ENCODE results near the gene LRRC25. TPM values are rescaled to one million over a fixed set of nuclear protein-coding genes. Genes with fewer than 3 reads are reported as not detected.
"Not testable (repeated sequence)": the region's sequence is repeated elsewhere in the genome, so short reads cannot be mapped to it uniquely, and the experiment has no call there.

LRRC25 gene
- total RNA-seq, 2 donors from 2014 or later: not detected

DNA sequence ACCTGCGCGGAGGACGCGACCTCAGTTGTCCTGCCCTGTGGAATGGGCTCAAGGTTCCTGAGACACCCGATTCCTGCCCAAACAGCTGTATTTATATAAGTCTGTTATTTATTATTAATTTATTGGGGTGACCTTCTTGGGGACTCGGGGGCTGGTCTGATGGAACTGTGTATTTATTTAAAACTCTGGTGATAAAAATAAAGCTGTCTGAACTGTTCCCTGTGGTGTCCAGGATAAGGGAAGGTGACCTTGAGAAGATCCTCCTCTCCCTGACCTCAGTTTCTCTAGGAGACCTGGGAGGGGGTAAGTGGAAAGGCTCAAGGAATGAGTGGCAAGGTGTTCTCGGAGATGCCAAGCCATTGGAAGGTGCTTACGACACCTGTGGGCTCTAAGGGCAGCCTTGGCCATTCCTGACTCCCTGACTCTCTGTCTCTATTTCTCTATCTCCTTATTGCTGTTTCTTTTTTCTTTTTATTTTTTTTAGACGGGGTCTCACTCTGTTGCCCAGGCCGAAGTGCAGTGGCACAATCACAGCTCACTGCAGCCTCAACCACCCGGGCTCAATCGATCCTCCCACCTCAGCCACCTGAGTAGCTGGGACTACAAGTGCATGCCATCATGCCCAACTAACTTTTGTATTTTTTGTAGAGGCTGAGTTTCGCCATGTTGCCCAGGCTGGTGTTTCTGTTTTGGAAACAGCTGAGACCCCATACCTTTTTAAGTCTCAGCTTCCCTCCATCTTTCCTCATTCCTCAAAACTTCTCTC, 8.3 kb downstream of the LRRC25 start:
- no peaks in the 10 kb centered on the region for H3K4me1 Mint-ChIP-seq
- no peaks in the 10 kb centered on the region for H3K9me3 Mint-ChIP-seq
- no peaks in the 10 kb centered on the region for H3K36me3 Mint-ChIP-seq (ENCODE audit: low read depth)
- no peak overlapping the region for H3K27ac Mint-ChIP-seq
- peaks cover 17% of the 10 kb centered on the region for H3K27me3 Mint-ChIP-seq
- peak overlapping the region; percentile 73 for H3K4me3 Mint-ChIP-seq
- no peak for ATAC-seq (replicated peaks)

DNA sequence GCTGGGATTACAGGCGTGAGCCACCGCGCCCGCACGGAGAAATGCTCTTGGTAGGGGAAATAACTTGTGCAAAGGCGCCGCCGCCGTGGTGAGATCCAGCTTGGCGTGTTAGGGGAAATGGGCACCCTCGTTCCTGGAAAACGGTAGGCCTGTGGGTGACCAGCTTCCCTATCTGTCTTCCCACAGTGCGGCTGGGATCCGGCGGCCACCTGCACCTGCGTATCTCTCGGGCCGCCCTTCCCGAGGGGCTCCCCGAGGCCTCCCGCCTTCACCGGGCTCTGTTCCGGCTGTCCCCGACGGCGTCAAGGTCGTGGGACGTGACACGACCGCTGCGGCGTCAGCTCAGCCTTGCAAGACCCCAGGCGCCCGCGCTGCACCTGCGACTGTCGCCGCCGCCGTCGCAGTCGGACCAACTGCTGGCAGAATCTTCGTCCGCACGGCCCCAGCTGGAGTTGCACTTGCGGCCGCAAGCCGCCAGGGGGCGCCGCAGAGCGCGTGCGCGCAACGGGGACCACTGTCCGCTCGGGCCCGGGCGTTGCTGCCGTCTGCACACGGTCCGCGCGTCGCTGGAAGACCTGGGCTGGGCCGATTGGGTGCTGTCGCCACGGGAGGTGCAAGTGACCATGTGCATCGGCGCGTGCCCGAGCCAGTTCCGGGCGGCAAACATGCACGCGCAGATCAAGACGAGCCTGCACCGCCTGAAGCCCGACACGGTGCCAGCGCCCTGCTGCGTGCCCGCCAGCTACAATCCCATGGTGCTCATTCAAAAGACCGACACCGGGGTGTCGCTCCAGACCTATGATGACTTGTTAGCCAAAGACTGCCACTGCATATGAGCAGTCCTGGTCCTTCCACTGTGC, 9.1 kb downstream of the LRRC25 start:
- H3K9me3 Mint-ChIP-seq: no peaks in the 10 kb centered on the region
- peak overlapping the region; percentile 73 for H3K4me3 Mint-ChIP-seq
- ATAC-seq (replicated peaks): peak; percentile 93
- no peak overlapping the region for H3K27ac Mint-ChIP-seq
- H3K36me3 Mint-ChIP-seq (ENCODE audit: low read depth): no peaks in the 10 kb centered on the region
- H3K4me1 Mint-ChIP-seq: no peaks in the 10 kb centered on the region
- H3K27me3 Mint-ChIP-seq: peaks cover 14% of the 10 kb centered on the region

DNA sequence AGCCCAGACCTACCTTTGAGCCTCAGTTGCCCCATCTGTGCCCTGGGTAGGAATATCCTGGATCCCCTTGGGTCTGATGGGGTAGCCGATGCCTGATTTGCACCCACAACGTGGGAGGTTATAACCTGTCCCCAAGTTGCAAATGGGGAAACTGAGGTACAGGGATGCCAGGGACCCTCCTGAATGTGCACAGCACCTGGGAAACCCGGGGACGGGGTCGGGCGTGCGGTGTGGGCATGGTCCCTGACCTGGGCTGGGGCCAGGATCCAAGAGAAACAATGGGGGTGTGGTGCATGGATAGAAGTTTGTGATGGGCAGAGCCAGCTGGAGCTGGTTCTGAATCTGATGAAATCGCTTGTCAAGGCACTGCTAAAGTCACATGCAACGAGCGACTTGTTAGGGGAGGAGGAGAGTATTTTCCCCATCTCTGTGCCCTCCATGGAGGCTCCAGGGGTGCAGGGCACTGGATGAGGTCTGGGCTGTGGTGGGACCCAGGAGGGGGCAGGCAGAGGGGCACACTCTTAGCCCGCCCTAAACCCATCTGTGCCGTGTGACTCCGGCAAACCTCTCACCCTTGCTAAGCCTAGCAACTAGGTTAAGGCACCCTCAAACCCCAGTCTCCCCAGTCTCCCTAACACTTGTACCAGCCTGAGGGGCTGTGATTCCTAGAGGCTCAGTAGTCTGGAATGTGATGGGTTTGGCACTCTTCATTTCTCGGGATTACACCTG, 10.7 kb downstream of the LRRC25 start:
- peaks cover 14% of the 10 kb centered on the region for H3K27me3 Mint-ChIP-seq
- no peak for ATAC-seq (replicated peaks)

DNA sequence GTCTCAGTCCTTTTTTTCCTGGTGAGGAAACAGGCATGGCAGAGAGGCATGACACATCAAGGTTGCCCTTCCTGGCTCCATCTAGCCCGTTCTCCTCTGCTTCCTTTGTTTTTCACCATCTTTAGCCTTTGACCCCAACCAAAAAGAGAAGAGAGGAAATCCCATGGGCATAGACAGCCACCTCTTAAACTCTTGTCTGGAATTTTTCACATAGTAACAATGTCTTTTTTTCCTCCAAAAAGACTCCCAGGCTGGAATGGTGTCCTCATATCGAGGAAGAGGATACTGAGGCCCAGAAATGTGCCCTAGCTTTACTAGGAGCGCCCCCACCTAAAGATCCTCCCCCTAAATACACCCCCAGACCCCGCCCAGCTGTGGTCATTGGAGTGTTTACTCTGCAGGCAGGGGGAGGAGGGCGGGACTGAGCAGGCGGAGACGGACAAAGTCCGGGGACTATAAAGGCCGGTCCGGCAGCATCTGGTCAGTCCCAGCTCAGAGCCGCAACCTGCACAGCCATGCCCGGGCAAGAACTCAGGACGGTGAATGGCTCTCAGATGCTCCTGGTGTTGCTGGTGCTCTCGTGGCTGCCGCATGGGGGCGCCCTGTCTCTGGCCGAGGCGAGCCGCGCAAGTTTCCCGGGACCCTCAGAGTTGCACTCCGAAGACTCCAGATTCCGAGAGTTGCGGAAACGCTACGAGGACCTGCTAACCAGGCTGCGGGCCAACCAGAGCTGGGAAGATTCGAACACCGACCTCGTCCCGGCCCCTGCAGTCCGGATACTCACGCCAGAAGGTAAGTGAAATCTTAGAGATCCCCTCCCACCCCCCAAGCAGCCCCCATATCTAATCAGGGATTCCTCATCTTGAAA, 11.5 kb downstream of the LRRC25 start, which contains the start of gene GDF15:
TSS of gene GDF15 (plus strand) at position 484 of the 868 bp plus-strand sequence. CDS start at position 516, 32 bp downstream.
- no peak within 1 kb of the TSS for H3K4me3 Mint-ChIP-seq
- no peak for ATAC-seq (replicated peaks)
- no peaks in the 10 kb centered on the region for H3K4me1 Mint-ChIP-seq
- no peaks in the 10 kb centered on the region for H3K9me3 Mint-ChIP-seq
- H3K36me3 Mint-ChIP-seq (ENCODE audit: low read depth): no peaks in the 10 kb centered on the region
- H3K27me3 Mint-ChIP-seq: peaks cover 14% of the 10 kb centered on the region
- H3K27ac Mint-ChIP-seq: no peak within 1 kb of the TSS

More for the DNA sequence above, 10.7 kb downstream of the LRRC25 start:
- H3K4me3 Mint-ChIP-seq: no peak overlapping the region
- no peak overlapping the region for H3K27ac Mint-ChIP-seq
- H3K36me3 Mint-ChIP-seq (ENCODE audit: low read depth): no peaks in the 10 kb centered on the region
- H3K9me3 Mint-ChIP-seq: no peaks in the 10 kb centered on the region
- H3K4me1 Mint-ChIP-seq: no peaks in the 10 kb centered on the region

DNA sequence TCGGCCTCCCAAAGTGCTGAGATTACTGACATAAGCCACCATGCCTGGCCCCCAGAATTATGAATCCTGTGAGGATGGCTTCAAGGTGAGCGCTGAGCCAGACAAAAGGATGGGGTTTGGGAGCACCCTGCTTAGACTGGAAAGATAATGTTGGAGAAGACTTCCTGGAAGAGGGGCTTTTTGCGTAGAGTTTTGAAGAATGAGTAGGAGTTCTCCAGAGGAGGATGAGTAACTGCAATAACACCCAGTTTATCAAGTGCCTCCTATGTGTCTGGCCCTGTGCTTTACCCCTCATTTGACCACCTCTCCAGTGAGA, 12.1 kb downstream of the LRRC25 start:
- Mint-ChIP-seq H3K36me3 (ENCODE audit: low read depth) (no peaks in the 10 kb centered on the region), H3K27ac (no peak overlapping the region), H3K27me3 (peaks cover 14% of the 10 kb centered on the region), H3K4me3 (no peak overlapping the region), H3K9me3 (no peaks in the 10 kb centered on the region), H3K4me1 (no peaks in the 10 kb centered on the region)
- no peak for ATAC-seq (replicated peaks)

DNA sequence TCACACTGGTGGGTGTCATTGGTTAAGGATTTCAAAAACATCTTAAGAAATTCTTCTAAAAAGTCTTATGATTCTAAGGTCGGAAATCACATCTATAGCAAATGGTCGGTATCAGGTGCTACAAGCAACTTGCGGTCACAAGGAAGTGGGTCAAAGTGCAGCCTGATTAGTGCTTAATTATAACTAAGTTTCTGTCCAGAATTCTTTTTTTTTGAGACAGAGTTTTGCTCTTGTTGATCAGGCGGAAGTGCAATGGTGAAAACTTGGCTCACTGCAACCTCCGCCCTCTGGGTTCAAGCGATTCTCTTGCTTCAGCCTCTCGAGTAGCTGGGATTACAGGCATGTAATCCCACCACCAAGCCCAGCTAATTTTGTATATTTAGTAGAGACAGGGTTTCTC, 12.6 kb downstream of the LRRC25 start:
- no peak for ATAC-seq (replicated peaks)
- no peak overlapping the region for H3K4me3 Mint-ChIP-seq
- no peaks in the 10 kb centered on the region for H3K36me3 Mint-ChIP-seq (ENCODE audit: low read depth)
- no peaks in the 10 kb centered on the region for H3K9me3 Mint-ChIP-seq
- H3K27me3 Mint-ChIP-seq: peaks cover 14% of the 10 kb centered on the region
- no peaks in the 10 kb centered on the region for H3K4me1 Mint-ChIP-seq
- no peak overlapping the region for H3K27ac Mint-ChIP-seq

DNA sequence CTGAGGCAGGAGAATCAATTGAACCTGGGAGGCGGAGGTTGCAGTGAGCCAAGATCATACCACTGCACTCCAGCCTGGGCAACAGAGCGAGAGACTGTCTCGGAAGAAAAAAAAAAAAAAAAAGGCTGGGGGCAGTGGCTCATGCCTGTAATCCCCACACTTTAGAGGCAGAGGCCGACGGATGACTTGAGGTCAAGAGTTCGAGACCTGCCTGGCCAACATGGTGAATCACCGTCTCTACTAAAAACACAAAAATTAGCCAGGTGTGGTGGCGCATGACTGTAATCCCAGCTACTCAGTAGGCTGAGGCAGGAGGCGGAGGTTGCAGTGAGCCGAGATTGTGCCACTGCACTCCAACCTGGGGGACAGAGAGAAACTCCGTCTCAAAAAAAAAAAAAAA, 13.8 kb downstream of the LRRC25 start:
- not testable (repeated sequence) for H3K4me3 Mint-ChIP-seq; H3K27ac Mint-ChIP-seq; H3K9me3 Mint-ChIP-seq; H3K4me1 Mint-ChIP-seq; ATAC-seq (replicated peaks); H3K27me3 Mint-ChIP-seq; H3K36me3 Mint-ChIP-seq (ENCODE audit: low read depth)

DNA sequence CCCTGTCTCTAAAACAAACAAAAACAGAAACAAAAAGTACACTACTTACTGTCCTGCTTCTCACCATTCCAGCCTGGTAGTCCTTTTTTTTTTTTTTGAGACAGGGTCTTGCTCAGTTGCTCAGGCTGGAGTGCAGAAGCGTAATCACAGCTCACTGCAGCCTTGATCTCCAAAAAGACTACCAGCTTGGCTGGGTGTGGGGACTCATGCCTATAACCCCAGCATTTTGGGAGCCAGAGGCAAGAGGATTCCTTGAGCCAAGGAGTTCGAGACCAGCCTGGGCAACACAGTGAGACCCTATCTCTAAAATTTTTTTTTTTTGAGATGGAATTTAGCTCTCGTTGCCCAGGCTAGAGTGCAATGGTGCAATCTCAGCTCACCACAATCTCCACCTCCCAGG, 16.6 kb downstream of the LRRC25 start:
- ATAC-seq (replicated peaks): no peak
- Mint-ChIP-seq H3K4me1 (no peaks in the 10 kb centered on the region), H3K27me3 (peaks cover 3% of the 10 kb centered on the region), H3K9me3 (no peaks in the 10 kb centered on the region), H3K36me3 (ENCODE audit: low read depth) (no peaks in the 10 kb centered on the region), H3K27ac (no peak overlapping the region), H3K4me3 (no peak overlapping the region)

DNA sequence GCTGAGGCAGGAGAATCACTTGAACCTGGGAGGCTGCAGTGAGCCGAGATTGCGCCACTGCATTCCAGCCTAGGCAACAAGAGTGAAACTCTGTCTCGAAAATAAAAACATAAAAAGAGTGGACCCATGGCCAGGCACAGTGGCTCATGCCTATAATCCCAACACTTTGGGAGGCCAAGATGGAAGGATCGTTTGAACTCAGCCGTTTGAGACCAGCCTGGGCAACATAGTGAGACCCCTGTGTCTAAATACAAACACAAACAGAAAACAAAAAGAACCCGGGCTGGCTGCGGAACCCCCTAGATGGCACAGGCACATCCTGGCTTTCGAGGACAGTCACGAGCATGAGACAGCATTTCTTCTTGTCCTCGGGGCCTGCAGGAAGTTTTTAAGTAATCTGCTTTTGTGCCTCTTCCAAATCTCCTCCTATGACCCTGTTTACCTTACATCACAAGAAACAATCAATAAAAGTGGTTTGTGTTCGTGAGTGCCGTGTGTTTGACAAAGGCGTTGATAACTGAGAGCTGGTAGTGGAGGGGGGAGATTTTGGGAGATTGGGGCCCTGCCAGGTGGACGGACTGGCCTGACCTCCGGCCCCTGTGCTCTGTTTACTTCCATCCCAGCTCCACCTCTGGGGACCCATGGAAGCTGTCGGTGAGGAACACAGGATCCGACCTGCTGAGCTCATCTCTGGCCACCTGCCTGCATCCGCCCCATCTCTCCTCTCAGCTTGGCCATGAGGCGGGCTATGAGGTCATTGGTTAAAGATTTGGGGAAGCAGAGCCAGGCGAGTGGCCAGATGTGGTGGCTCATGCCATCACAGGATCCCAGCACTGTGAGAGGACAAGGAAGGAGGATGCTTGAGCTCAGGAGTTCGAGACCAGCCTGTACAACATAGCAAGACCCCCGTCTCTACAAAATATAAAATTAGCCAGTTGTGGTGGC, 17.3 kb downstream of the LRRC25 start:
- Mint-ChIP-seq H3K27ac (no peak overlapping the region), H3K27me3 (peaks cover 3% of the 10 kb centered on the region), H3K9me3 (no peaks in the 10 kb centered on the region), H3K36me3 (ENCODE audit: low read depth) (no peaks in the 10 kb centered on the region), H3K4me3 (no peak overlapping the region), H3K4me1 (no peaks in the 10 kb centered on the region)
- no peak for ATAC-seq (replicated peaks)

DNA sequence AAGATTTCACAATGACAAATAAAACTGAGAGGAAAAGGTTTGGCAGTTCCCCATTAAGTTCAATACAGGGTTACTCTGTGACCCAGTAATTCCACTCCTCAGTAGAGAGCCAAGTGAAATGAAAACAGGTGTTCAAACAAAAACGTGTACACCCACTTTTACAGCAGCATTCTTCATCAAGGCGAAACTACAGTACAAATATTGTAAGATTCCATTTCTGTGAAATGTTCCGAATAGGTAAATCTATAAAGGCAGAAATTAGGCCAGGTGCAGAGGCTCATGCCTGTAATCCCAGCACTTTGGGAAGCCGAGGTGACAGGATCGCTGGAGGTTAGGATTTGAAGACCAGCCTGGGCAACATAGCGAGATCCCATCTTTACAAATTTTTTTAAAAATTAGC, 20.4 kb downstream of the LRRC25 start:
- no peaks in the 10 kb centered on the region for H3K27me3 Mint-ChIP-seq
- H3K36me3 Mint-ChIP-seq (ENCODE audit: low read depth): no peaks in the 10 kb centered on the region
- ATAC-seq (replicated peaks): no peak
- H3K27ac Mint-ChIP-seq: no peak overlapping the region
- no peak overlapping the region for H3K4me3 Mint-ChIP-seq
- no peaks in the 10 kb centered on the region for H3K9me3 Mint-ChIP-seq
- H3K4me1 Mint-ChIP-seq: peaks cover 9% of the 10 kb centered on the region

DNA sequence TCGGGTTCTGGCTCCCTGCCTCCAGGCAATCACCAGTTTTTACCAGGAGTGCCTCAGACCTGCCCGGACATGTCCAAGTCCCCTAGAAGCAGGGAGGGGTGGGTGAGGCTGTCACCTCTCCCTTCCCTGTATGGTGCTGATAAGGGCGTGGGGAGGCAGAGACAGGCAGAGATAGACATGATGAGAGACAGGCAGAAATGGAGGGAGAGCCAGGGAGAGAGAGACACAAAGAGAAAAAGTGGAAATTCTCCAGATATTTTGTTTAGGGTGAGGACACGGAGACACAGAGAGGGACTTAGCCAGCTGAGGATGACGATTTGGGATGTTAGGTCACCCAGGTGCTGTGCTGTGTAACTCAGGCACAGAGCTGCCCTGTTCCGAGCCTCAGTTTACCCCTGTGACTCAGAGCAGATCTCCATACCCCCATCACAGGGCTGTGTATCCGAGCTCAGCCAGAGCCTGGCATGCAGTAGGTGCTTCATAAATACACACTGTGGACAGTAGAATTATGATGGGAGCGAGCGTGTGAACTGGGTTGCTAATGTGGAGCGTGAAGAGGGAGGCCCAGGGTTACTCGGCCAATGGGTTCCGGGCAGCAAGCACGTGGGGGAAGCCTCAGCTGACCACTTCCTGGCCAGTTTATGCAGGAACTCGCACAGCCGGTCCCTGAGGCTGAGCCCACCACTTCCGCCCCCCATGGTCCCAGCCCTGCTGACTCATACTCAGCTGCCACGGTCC, 23.4 kb downstream of the LRRC25 start:
- peaks cover 9% of the 10 kb centered on the region for H3K4me1 Mint-ChIP-seq
- H3K4me3 Mint-ChIP-seq: peak overlapping the region; percentile 61
- H3K36me3 Mint-ChIP-seq (ENCODE audit: low read depth): no peaks in the 10 kb centered on the region
- H3K27me3 Mint-ChIP-seq: no peaks in the 10 kb centered on the region
- peak; percentile 98 for ATAC-seq (replicated peaks)
- H3K27ac Mint-ChIP-seq: peak overlapping the region; percentile 68
- H3K9me3 Mint-ChIP-seq: no peaks in the 10 kb centered on the region

DNA sequence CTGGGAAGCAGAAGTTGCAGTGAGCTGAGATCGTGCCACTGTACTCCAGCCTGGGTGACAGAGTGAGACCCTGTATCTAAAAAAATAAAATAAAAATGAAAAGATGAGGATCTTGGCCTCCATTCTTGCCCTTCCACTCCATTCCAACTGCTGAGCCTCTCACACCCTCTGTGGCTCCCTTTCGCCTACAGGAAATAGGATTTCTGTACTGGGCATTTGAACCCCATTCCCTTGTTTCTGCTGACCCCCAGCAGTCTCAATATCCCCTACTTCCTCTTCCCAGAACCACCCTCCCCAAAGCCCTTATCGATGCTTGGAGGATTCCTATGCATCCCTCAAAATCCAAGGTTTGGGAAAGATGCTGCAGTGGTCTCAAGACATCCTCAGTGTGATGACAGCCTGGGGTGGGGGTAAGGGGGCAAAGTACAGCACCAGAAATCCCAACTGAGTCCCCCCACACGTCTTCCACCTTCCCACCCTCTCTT, 24.0 kb downstream of the LRRC25 start:
- H3K9me3 Mint-ChIP-seq: no peaks in the 10 kb centered on the region
- H3K36me3 Mint-ChIP-seq (ENCODE audit: low read depth): no peaks in the 10 kb centered on the region
- no peaks in the 10 kb centered on the region for H3K27me3 Mint-ChIP-seq

More for the DNA sequence above, 24.0 kb downstream of the LRRC25 start:
- Mint-ChIP-seq H3K4me3 (peak overlapping the region; percentile 61), H3K4me1 (peaks cover 9% of the 10 kb centered on the region), H3K27ac (peak overlapping the region; percentile 68)
- ATAC-seq (replicated peaks): no peak

Data from activated T-helper 17 cell treated with anti-CD3 and anti-CD28 coated beads, Interleukin-2, amount 50 U/mL, for 72 hours (primary cell).